Measurements from ENCODE around the gene FBXO48. TPM values are rescaled to one million over a fixed set of nuclear protein-coding genes. Genes with fewer than 3 reads are reported as not detected.

Gene FBXO48
- total and polyA plus RNA-seq, 2 of the 8 experiments (the other 6 are each of a cell fraction or from before 2014, with no cell fraction given), result 1.1 to 1.5 TPM

GRCh38 chr2:68436270-68436669 lies 30.8 kb downstream of the FBXO48 start:
- H2AFZ ChIP-seq (ENCODE audit: low read length), result no peak overlapping the region
- H3K23me2 ChIP-seq (ENCODE audit: low read depth, low read length), result no peaks in the 10 kb centered on the region
- no peak for FAIRE-seq
- no peak overlapping the region for H3K9ac ChIP-seq (replicated peaks in 1 of 4; ENCODE audit: extremely low read depth in 1 of 4, low read depth in 3 of 4, low read length in 3 of 4)
- DNase-seq (ENCODE audit: low read depth in 1 of 2, low spot score in 2 of 2), result no peak
- 86% methylated on average over 4 of the region's 4 CpGs; no CpG with 5 or more reads in 1 of the 2 experiments for WGBS, 2 experiments (ENCODE audit: extremely low coverage in 1 of 2, insufficient coverage in 1 of 2, insufficient read length in 1 of 2, insufficient replicate concordance in 2 of 2, low coverage in 1 of 2, low lambda C conversion rate in 2 of 2, missing lambda C conversion rate in 1 of 2)
- no peak overlapping the region for H2BK5ac ChIP-seq (ENCODE audit: low read depth, low read length)
- H3K4ac ChIP-seq (replicated peaks; ENCODE audit: insufficient read length, low read depth, low read length), result no peak overlapping the region
- TF ChIP-seq EP300 (IDR thresholded peaks at IDR 0.05; ENCODE audit: borderline replicate concordance in 1 of 2, low read depth in 2 of 2, low read length in 2 of 2) (no peak), ATF2 (IDR thresholded peaks at IDR 0.05; ENCODE audit: low read length) (no peak), CHD1 (IDR thresholded peaks at IDR 0.05; ENCODE audit: low read depth, low read length) (no peak), SIN3A (conservative IDR thresholded peaks at IDR 0.05 in 1 of 2, IDR thresholded peaks at IDR 0.05 in 1 of 2; ENCODE audit: low read depth in 1 of 2, low read length in 2 of 2) (no peak)
- no peaks in the 10 kb centered on the region for H3K36me3 ChIP-seq (ENCODE audit: control insufficient read depth in 2 of 4, insufficient read depth in 4 of 4, low read length in 3 of 4)
- no peaks in the 10 kb centered on the region for H4K20me1 ChIP-seq (replicated peaks in 1 of 2; ENCODE audit: control insufficient read depth in 1 of 2, insufficient read depth in 2 of 2, low read length in 2 of 2)
- H3K56ac ChIP-seq (replicated peaks; ENCODE audit: insufficient read length, low read depth, low read length), result no peak overlapping the region
- H3K4me2 ChIP-seq (ENCODE audit: insufficient read depth in 1 of 2, low read depth in 2 of 2, low read length in 2 of 2), result no peak overlapping the region
- no peak overlapping the region for H2BK12ac ChIP-seq (ENCODE audit: low read depth, low read length)
- no peak overlapping the region for H2AK5ac ChIP-seq (ENCODE audit: low read depth, low read length)
- no peak overlapping the region for H3K4me3 ChIP-seq (ENCODE audit: extremely low read depth in 1 of 4, insufficient read depth in 2 of 4, low read depth in 3 of 4, low read length in 4 of 4)
- no peaks in the 10 kb centered on the region for H3K4me1 ChIP-seq (replicated peaks in 1 of 4; ENCODE audit: control insufficient read depth in 3 of 4, insufficient read depth in 4 of 4, low read length in 3 of 4)
- no peaks in the 10 kb centered on the region for H3K27me3 ChIP-seq (replicated peaks in 1 of 4; ENCODE audit: control insufficient read depth in 3 of 4, extremely low read depth in 1 of 4, insufficient read depth in 3 of 4, low read length in 3 of 4)
- H3K23ac ChIP-seq (ENCODE audit: insufficient read length), result no peak overlapping the region
- no peak overlapping the region for H2BK20ac ChIP-seq (ENCODE audit: low read length)
- CTCF ChIA-PET (ENCODE audit: partially characterized antibody), result interaction anchor here (0.8 to 1.0 kb wide), 2 partner anchors 116 to 144 kb away, joined by 3 read pairs; partner anchors contain the start of gene CNRIP1
- H2BK120ac ChIP-seq (replicated peaks; ENCODE audit: low read depth, low read length), result no peak overlapping the region
- POLR2A ChIA-PET (ENCODE audit: partially characterized antibody), result interaction anchor here (0.6 kb wide), 1 partner anchor 71 kb away, joined by 3 read pairs; the partner anchor contains the start of gene PLEK
- no peak overlapping the region for H2BK15ac ChIP-seq (ENCODE audit: low read length)
- no peak overlapping the region for H3K27ac ChIP-seq (ENCODE audit: low read depth, low read length)
- no peak overlapping the region for H4K91ac ChIP-seq (replicated peaks; ENCODE audit: insufficient read length, low read length)
- no peaks in the 10 kb centered on the region for H3K79me2 ChIP-seq (ENCODE audit: control insufficient read depth in 1 of 2, insufficient read depth in 2 of 2, low read length in 2 of 2)
- H3K9me3 ChIP-seq (ENCODE audit: insufficient read depth in 2 of 2, low read depth in 1 of 2, low read length in 1 of 2), result peaks cover 0 to 3% of the 10 kb centered on the region in 2 experiments; a peak in 1 of 4 replicates
- no peak overlapping the region for H3K14ac ChIP-seq (ENCODE audit: insufficient read length)
- no peak overlapping the region for H4K8ac ChIP-seq (ENCODE audit: extremely low read depth, insufficient read depth, low read length)
- H3K79me1 ChIP-seq (ENCODE audit: low read depth, low read length), result no peaks in the 10 kb centered on the region
- H3K18ac ChIP-seq (ENCODE audit: extremely low read depth, low read length), result no peak overlapping the region
- no peak overlapping the region for H4K5ac ChIP-seq (ENCODE audit: insufficient read length, low read depth, low read length)
